Measurements from ENCODE around the gene FBN1. TPM values are rescaled to one million over a fixed set of nuclear protein-coding genes. Genes with fewer than 3 reads are reported as not detected.

FBN1 gene
- total RNA-seq, 1 experiment from 2014 or later = 0.82 TPM

DNA sequence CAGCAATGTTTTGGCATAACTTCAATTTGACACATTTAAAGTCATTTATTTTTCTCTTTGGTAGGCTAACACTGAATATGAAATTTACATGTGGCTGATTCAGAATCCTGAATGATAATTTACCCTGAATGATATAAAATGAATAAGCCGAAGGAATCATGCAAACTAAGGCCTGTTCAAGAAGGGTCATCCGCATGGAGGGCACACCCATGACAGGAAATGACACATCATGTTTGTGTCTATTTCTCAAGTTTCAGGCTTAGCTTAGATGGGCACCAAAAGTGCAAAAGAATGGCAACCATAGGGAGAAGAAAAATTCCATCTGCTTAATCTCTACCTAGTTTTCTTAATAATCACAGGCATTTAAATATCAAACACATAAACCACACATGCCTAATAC, 172.8 kb downstream of the FBN1 start:
- no peak for DNase-seq (ENCODE audit: low read depth, low spot score)
- in situ Hi-C loops (cut with HindIII; ENCODE audit: low pct_unique_long_range_greater_than_20kb, low sequenced_read_pairs) = no loop called here

GRCh38 chr15:48471073-48471472, 174.4 kb downstream of the FBN1 start:
- in situ Hi-C loops (cut with HindIII; ENCODE audit: low pct_unique_long_range_greater_than_20kb, low sequenced_read_pairs) = no loop called here
- DNase-seq (ENCODE audit: low read depth, low spot score) = no peak

DNA sequence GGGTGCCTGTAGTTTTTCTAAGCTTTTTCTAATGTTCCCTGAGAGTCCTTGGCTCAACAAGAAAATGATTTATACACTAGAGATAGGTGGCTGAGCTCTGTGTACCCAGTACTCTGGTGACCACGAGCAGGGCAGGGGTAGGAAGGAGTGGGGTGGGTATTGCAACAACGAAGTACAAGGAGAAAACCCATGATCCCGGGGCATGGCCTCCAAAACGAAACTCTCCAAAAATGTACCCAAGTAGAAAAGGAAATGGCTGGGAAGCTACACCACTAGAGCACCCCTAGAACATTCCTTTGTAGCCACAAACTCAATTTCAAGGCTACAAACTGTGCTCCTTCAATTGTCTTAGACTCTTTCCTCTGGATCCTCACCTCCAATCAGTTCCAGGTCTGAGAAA, 175.4 kb downstream of the FBN1 start:
- DNase-seq (ENCODE audit: low read depth, low spot score) = no peak
- in situ Hi-C loops (cut with HindIII; ENCODE audit: low pct_unique_long_range_greater_than_20kb, low sequenced_read_pairs) = no loop called here

DNA sequence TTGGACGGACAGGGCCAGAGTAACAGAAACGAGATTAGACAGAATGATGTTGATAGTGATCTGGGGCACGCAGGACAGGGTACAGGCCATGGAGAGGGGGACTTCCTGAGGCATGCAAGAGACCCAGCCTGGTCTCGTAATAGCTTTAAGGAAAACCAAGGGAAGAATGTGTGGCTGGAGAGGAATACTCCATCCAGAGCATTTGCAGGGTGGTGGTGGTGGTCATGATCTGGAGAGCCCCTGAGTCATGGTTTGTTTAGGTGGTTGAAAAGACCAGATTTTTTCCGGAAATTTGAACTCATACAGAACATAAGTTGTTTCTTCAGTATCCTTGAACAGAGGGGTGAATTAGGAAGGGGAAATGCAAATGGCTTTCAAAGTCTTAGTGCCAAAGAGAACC, 175.8 kb downstream of the FBN1 start:
- no peak for DNase-seq (ENCODE audit: low read depth, low spot score)
- in situ Hi-C loops (cut with HindIII; ENCODE audit: low pct_unique_long_range_greater_than_20kb, low sequenced_read_pairs) = no loop called here

GRCh38 chr15:48469271-48469670, 176.2 kb downstream of the FBN1 start:
- DNase-seq (ENCODE audit: low read depth, low spot score) = no peak
- in situ Hi-C loops (cut with HindIII; ENCODE audit: low pct_unique_long_range_greater_than_20kb, low sequenced_read_pairs) = no loop called here

GRCh38 chr15:48467801-48468200, 177.7 kb downstream of the FBN1 start:
- in situ Hi-C loops (cut with HindIII; ENCODE audit: low pct_unique_long_range_greater_than_20kb, low sequenced_read_pairs) = no loop called here
- no peak for DNase-seq (ENCODE audit: low read depth, low spot score)

- in situ Hi-C loops (cut with HindIII; ENCODE audit: low pct_unique_long_range_greater_than_20kb, low sequenced_read_pairs) = no loop called here
- no peak for DNase-seq (ENCODE audit: low read depth, low spot score)
Observed at GRCh38 chr15:48466820-48467219, 178.7 kb downstream of the FBN1 start.

- in situ Hi-C loops (cut with HindIII; ENCODE audit: low pct_unique_long_range_greater_than_20kb, low sequenced_read_pairs) = no loop called here
- DNase-seq (ENCODE audit: low read depth, low spot score) = no peak
Observed at GRCh38 chr15:48466079-48466478, 179.4 kb downstream of the FBN1 start.

GRCh38 chr15:48465410-48465809, 180.1 kb downstream of the FBN1 start:
- in situ Hi-C loops (cut with HindIII; ENCODE audit: low pct_unique_long_range_greater_than_20kb, low sequenced_read_pairs) = no loop called here

GRCh38 chr15:48463366-48463880, 182.1 kb downstream of the FBN1 start:
- DNase-seq (ENCODE audit: low read depth, low spot score) = no peak
- in situ Hi-C loops (cut with HindIII; ENCODE audit: low pct_unique_long_range_greater_than_20kb, low sequenced_read_pairs) = no loop called here

More at GRCh38 chr15:48465410-48465809, 180.1 kb downstream of the FBN1 start:
- no peak for DNase-seq (ENCODE audit: low read depth, low spot score)

DNA sequence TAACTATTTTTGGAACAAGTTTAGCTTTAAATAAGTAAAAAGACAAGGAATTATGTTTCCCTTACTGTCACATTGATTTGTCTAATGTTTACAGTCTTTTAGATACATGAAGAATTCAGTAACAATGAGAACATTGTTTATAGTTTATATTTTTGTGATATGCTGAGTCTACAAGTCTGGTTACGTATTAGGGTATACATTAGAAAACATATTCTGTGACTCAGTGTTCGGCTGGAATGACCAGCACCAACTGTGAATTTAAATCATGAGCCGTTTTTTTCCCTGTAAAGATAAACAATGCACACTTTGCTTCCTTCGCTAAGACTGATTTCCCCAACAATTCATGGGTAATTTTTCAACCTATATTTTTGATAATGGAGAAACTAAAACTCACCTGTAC, 182.8 kb downstream of the FBN1 start:
- in situ Hi-C loops (cut with HindIII; ENCODE audit: low pct_unique_long_range_greater_than_20kb, low sequenced_read_pairs) = no loop called here

GRCh38 chr15:48459571-48460442, 185.7 kb downstream of the FBN1 start:
- in situ Hi-C loops (cut with HindIII; ENCODE audit: low pct_unique_long_range_greater_than_20kb, low sequenced_read_pairs) = no loop called here
- no peak for DNase-seq (ENCODE audit: low read depth, low spot score)

More for the DNA sequence above, 182.8 kb downstream of the FBN1 start:
- DNase-seq (ENCODE audit: low read depth, low spot score) = peak; percentile 3

- no peak for DNase-seq (ENCODE audit: low read depth, low spot score)
- in situ Hi-C loops (cut with HindIII; ENCODE audit: low pct_unique_long_range_greater_than_20kb, low sequenced_read_pairs) = no loop called here
Observed at GRCh38 chr15:48458876-48459275, 186.6 kb downstream of the FBN1 start.

DNA sequence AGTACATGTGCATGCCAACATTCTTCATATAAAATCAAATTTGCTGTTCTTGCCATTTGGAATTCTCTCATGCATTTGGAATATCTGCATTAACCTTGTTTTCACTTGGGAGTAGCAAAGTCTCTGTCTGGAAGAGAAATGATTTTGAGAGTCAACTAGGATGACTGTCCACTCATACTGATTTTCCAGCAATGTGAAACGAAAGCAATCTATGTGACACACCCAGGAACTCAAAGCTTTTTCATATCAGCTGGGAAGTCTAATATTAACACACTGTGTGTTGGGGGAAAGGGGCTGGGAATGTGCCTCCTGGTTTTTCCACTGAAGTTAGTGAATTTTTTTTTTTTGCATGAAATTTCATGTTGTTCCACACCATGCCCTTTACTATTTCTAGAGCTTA, 189.4 kb downstream of the FBN1 start:
- no peak for DNase-seq (ENCODE audit: low read depth, low spot score)
- in situ Hi-C loops (cut with HindIII; ENCODE audit: low pct_unique_long_range_greater_than_20kb, low sequenced_read_pairs) = no loop called here

DNA sequence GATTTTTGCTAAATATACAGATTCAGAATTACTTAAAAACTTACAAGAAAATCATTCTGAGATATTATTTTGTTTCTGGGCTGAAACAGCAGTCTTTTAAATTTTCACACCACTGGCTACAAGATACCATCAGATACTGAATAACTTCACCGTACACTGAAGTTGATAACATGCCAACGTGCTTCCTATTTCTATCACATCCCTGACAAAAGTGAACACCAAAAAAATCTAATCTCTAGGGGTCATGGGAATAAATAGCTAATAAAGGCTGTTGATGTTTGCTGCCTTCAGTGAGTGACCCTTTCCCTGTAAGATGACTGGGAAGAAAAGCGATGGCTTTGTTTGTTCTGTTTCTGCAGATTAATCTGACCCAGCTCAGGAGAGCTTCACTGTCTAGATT, 193.8 kb downstream of the FBN1 start:
- in situ Hi-C loops (cut with HindIII; ENCODE audit: low pct_unique_long_range_greater_than_20kb, low sequenced_read_pairs) = no loop called here

GRCh38 chr15:48451241-48451640, 194.3 kb downstream of the FBN1 start:
- DNase-seq (ENCODE audit: low read depth, low spot score) = no peak
- in situ Hi-C loops (cut with HindIII; ENCODE audit: low pct_unique_long_range_greater_than_20kb, low sequenced_read_pairs) = no loop called here

More for the DNA sequence above, 193.8 kb downstream of the FBN1 start:
- DNase-seq (ENCODE audit: low read depth, low spot score) = no peak

DNA sequence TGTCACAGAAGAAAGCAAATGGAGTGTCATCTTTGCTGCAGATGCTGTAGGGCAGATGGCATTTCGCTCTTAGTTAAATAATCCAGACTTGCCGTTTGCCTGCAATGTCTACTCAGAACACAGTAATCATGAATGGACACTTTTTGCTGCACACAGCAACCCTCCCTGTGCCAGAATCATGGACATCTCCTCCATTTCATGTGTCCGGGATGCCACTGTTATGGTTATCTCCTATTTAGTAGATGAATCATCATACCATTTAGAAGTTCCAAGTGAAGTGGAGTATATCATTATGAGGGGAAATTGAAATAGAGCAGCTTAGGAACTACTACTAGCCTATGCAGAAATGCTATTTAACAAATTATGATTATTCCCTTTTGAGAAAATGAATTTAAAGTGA, 195.8 kb downstream of the FBN1 start:
- DNase-seq (ENCODE audit: low read depth, low spot score) = no peak
- in situ Hi-C loops (cut with HindIII; ENCODE audit: low pct_unique_long_range_greater_than_20kb, low sequenced_read_pairs) = no loop called here

- no peak for DNase-seq (ENCODE audit: low read depth, low spot score)
- in situ Hi-C loops (cut with HindIII; ENCODE audit: low pct_unique_long_range_greater_than_20kb, low sequenced_read_pairs) = no loop called here
Observed at GRCh38 chr15:48447657-48448056, 197.9 kb downstream of the FBN1 start.

DNA sequence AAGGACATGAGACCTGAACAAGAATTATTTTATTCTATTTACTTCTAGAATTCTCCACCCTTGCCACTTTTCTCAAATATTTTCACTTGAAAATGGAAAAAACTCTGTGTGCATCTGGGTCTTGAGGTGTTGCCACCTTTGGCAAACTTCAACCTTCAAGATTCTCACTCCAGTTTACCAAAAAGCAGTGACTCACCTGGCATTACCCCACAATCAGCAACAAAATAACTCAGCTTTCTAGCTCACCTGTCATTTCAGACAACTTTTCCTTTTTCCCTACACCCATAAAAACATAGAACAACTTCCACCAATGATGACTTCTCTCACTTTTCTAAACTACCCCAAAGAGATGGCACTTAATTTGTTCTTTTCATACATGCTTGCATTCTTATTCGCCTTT, 198.5 kb downstream of the FBN1 start:
- in situ Hi-C loops (cut with HindIII; ENCODE audit: low pct_unique_long_range_greater_than_20kb, low sequenced_read_pairs) = no loop called here
- DNase-seq (ENCODE audit: low read depth, low spot score) = no peak
